Measurements from ENCODE around the gene PATJ. TPM values are rescaled to one million over a fixed set of nuclear protein-coding genes. Genes with fewer than 3 reads are reported as not detected.
"Not testable (repeated sequence)": the region's sequence is repeated elsewhere in the genome, so short reads cannot be mapped to it uniquely, and the experiment has no call there.

PATJ gene
- total RNA-seq, 2 experiments from 2014 or later: 10.8 to 11.3 TPM

DNA sequence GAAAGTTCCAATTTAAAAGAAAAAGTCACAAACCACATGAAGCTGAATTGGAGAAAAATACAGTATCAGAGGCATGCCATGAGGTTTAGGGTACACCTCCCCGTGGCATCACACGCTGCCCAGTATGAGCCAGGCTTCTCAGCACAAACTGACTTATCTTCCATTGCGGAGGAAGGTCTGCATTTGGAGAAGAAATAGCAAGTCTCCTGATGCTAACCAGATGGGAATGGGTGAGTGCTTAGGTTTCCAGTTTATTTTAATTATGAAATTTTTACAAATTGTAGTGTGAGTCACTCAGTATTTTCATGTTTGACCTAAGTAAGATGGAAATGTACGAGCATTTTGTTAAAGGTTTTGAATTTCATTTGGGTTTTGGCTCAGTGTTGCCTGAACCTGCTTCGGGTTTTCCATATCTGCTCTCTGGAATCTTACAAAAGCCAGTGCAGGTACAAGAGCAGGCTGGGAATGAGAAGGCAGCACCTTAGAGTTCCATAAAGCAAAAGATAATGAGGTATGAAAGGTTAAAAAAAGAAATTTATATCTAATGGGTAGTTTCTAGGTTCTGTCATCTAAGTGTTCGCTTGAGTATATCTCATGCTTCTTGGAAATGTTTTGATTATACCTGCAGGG is 213.9 kb downstream of the PATJ start:
- Mint-ChIP-seq H3K4me1 (no peaks in the 10 kb centered on the region), H3K27ac (no peak overlapping the region), H3K9me3 (no peaks in the 10 kb centered on the region), H3K4me3 (no peak overlapping the region), H3K27me3 (no peaks in the 10 kb centered on the region), H3K36me3 (ENCODE audit: low read depth) (no peaks in the 10 kb centered on the region)
- ChIA-PET CTCF (no interaction called here), POLR2A (no interaction called here)
- no peak for DNase-seq

- ChIA-PET POLR2A (no interaction called here), CTCF (no interaction called here)
- DNase-seq: no peak
- Mint-ChIP-seq H3K27ac (no peak overlapping the region), H3K27me3 (no peaks in the 10 kb centered on the region), H3K36me3 (ENCODE audit: low read depth) (no peaks in the 10 kb centered on the region), H3K9me3 (no peaks in the 10 kb centered on the region), H3K4me1 (no peaks in the 10 kb centered on the region), H3K4me3 (no peak overlapping the region)
These were observed 214.5 kb downstream of the PATJ start for GRCh38 chr1:61956784-61957183.

DNA sequence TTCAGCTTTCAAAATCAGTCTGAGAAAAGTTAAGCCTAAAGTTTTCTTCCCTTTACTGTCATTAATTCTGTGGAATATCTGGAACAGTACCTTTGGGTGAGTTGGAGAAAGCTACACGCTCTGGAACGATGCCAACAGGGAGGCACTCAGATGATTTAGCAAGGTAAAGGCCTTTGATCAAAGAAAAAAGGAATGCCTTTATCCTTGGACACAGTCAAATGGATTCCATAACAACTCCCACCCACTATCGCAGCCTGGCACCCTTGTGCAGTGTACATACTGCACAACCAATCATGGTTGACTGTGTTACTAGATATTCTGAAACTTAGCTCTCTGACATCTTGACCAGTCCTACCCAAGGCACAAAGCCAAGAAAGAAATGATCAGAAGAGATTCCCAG is 218.7 kb downstream of the PATJ start:
- no peaks in the 10 kb centered on the region for H3K27me3 Mint-ChIP-seq
- no peak for DNase-seq
- no peak overlapping the region for H3K27ac Mint-ChIP-seq
- no peaks in the 10 kb centered on the region for H3K36me3 Mint-ChIP-seq (ENCODE audit: low read depth)
- ChIA-PET POLR2A (no interaction called here), CTCF (interaction anchor here (0.7 kb wide), 1 partner anchor 54 kb away, joined by 3 read pairs; no protein-coding TSS in a partner anchor)
- H3K9me3 Mint-ChIP-seq: no peaks in the 10 kb centered on the region
- H3K4me1 Mint-ChIP-seq: no peaks in the 10 kb centered on the region
- no peak overlapping the region for H3K4me3 Mint-ChIP-seq

DNA sequence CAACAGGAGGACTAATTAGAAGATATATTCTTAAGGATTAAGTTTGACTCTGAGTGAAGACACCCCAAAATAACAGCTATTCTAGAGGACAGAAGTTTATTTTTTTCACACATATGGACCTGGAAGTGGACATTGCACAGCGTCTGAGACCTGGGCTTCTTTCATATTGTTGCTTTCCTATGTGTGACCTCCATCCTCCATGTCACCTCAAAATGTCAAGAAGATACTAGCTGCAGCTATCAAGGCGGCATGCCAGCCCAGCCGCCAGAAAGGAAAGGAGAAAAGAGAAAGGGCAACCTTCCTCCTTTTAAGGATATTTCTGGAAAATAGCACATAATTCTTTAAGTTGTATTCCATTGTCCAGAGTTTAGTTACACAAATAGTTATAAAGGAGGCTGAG is 220.4 kb downstream of the PATJ start:
- H3K36me3 Mint-ChIP-seq (ENCODE audit: low read depth): no peaks in the 10 kb centered on the region
- ChIA-PET POLR2A (no interaction called here), CTCF (no interaction called here)
- no peak overlapping the region for H3K4me3 Mint-ChIP-seq
- no peak overlapping the region for H3K27ac Mint-ChIP-seq
- no peaks in the 10 kb centered on the region for H3K4me1 Mint-ChIP-seq
- DNase-seq: no peak
- H3K27me3 Mint-ChIP-seq: no peaks in the 10 kb centered on the region
- H3K9me3 Mint-ChIP-seq: no peaks in the 10 kb centered on the region

DNA sequence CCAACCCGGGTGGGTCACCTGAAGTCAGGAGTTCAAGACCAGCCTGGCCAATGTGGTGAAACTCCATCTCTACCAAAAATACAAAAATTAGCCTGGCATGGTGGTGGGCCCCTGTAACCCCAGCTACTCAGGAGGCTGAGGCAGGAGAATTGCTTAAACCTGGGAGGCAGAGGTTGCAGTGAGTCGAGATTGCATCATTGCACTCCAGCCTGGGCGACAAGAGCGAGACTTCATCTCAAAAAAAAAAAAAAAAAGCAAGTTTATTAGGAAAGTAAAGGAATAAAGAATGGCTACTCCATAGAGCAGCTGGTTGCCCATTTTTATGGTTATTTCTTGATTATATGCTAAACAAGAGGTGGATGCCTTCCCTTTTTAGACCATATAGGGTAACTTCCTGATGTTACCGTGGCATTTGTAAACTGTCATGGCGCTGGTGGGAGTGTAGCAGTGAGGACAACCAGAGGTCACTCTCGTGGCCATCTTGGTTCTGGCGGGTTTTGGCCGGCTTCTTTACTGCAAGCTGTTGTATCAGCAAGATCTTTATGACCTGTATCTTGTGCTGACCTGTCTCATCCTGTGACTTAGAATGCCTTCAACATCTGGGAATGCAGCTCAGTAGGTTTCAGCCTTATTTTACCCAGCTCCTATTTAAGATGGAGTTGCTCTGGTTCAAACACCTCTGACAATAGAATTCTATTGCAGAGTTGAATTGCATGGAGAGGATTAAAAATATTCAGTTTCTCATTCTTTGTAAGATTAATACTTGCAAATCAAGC is 224.4 kb downstream of the PATJ start:
- H3K27ac Mint-ChIP-seq; H3K27me3 Mint-ChIP-seq; DNase-seq; H3K36me3 Mint-ChIP-seq (ENCODE audit: low read depth); H3K4me1 Mint-ChIP-seq; H3K4me3 Mint-ChIP-seq; POLR2A ChIA-PET; H3K9me3 Mint-ChIP-seq: not testable (repeated sequence)
- CTCF ChIA-PET: interaction anchor here (0.6 kb wide), 1 partner anchor 38 kb away, joined by 3 read pairs; no protein-coding TSS in a partner anchor

DNA sequence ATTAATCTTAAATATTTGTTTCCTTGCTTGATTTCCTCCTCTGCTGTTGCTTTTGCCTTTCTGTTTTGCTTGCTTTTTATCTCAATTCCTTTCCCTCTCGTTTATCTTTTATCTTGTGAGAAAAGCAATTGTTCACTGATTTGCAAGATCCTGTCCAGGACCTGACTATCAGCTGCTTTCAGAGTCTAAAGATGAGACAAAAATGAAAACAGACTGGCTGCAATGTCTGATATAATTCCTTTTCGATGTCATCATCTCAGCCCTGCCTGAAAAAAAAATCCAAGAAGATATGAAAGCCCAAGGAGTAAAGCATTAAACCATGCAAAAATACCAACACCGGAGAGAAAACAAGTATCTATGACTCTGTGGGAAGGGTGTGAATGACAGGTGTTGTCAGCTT is 225.5 kb downstream of the PATJ start:
- H3K36me3 Mint-ChIP-seq (ENCODE audit: low read depth): no peaks in the 10 kb centered on the region
- no peaks in the 10 kb centered on the region for H3K27me3 Mint-ChIP-seq
- H3K9me3 Mint-ChIP-seq: no peaks in the 10 kb centered on the region
- CTCF ChIA-PET: interaction anchor here (0.7 kb wide), 1 partner anchor 11 kb away, joined by 3 read pairs; no protein-coding TSS in a partner anchor
- POLR2A ChIA-PET: no interaction called here
- no peak overlapping the region for H3K4me3 Mint-ChIP-seq
- no peak for DNase-seq
- H3K4me1 Mint-ChIP-seq: no peaks in the 10 kb centered on the region
- H3K27ac Mint-ChIP-seq: no peak overlapping the region

GRCh38 chr1:61968869-61969268 is 226.6 kb downstream of the PATJ start:
- H3K4me1 Mint-ChIP-seq: no peaks in the 10 kb centered on the region
- H3K4me3 Mint-ChIP-seq: no peak overlapping the region
- no peak for DNase-seq
- ChIA-PET POLR2A (no interaction called here), CTCF (no interaction called here)
- no peaks in the 10 kb centered on the region for H3K9me3 Mint-ChIP-seq
- no peaks in the 10 kb centered on the region for H3K27me3 Mint-ChIP-seq
- H3K36me3 Mint-ChIP-seq (ENCODE audit: low read depth): no peaks in the 10 kb centered on the region
- H3K27ac Mint-ChIP-seq: no peak overlapping the region

- ChIA-PET POLR2A (no interaction called here), CTCF (no interaction called here)
- H3K27me3 Mint-ChIP-seq: no peaks in the 10 kb centered on the region
- no peak overlapping the region for H3K4me3 Mint-ChIP-seq
- no peak for DNase-seq
- H3K27ac Mint-ChIP-seq: no peak overlapping the region
- H3K4me1 Mint-ChIP-seq: no peaks in the 10 kb centered on the region
- no peaks in the 10 kb centered on the region for H3K9me3 Mint-ChIP-seq
- H3K36me3 Mint-ChIP-seq (ENCODE audit: low read depth): no peaks in the 10 kb centered on the region
These were observed 231.0 kb downstream of the PATJ start for GRCh38 chr1:61973100-61973837.

GRCh38 chr1:61975638-61976037 is 233.4 kb downstream of the PATJ start:
- Mint-ChIP-seq H3K4me3 (no peak overlapping the region), H3K4me1 (no peaks in the 10 kb centered on the region), H3K27me3 (no peaks in the 10 kb centered on the region), H3K9me3 (no peaks in the 10 kb centered on the region), H3K36me3 (ENCODE audit: low read depth) (no peaks in the 10 kb centered on the region), H3K27ac (no peak overlapping the region)
- no peak for DNase-seq
- ChIA-PET CTCF (no interaction called here), POLR2A (no interaction called here)

GRCh38 chr1:61976566-61976965 is 234.3 kb downstream of the PATJ start:
- Mint-ChIP-seq H3K27me3 (no peaks in the 10 kb centered on the region), H3K9me3 (no peaks in the 10 kb centered on the region), H3K27ac (no peak overlapping the region), H3K4me3 (no peak overlapping the region), H3K4me1 (no peaks in the 10 kb centered on the region), H3K36me3 (ENCODE audit: low read depth) (no peaks in the 10 kb centered on the region)
- ChIA-PET POLR2A (no interaction called here), CTCF (no interaction called here)
- DNase-seq: no peak

DNA sequence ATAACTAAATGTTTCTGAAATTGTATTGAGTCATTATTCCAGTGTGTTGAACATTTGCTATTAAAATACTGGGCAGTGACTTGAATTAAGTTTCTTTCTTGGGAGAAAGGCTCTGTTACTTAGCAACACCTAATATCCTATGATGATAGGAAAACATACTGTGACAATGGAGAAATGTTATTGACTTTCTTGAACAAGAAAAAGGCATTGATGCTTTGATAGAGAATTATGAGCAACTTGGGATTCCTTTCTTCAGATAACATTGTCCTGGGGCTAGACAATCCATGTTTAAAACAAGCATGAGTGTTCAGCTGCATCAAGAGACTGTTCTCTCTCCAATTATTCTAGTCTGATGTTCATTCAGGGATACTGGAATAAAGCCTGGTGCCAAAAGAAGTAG is 236.5 kb downstream of the PATJ start:
- H3K4me1 Mint-ChIP-seq: no peaks in the 10 kb centered on the region
- DNase-seq: no peak
- H3K27ac Mint-ChIP-seq: no peak overlapping the region

DNA sequence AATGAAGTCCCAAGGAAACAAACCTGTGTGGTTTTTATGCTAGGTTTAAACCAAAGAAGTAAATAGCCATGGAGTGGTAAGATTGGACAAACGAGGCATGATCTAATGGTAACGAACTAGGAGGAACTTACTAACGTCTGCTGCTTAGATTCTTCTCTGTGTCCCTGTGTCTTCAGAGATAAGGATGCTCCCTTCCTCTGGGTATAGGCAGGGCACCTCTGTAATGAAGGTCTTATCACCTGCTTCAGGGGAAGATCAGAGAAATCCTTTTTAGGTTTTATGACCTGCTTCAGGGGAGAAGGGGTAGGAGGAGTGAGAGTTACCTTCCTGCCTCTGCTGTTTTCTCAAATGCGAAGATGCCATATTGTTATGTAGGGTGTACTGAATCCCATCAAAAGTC is 237.4 kb downstream of the PATJ start:
- Mint-ChIP-seq H3K9me3 (no peaks in the 10 kb centered on the region), H3K4me1 (no peaks in the 10 kb centered on the region), H3K27ac (no peak overlapping the region), H3K4me3 (no peak overlapping the region), H3K36me3 (ENCODE audit: low read depth) (no peaks in the 10 kb centered on the region), H3K27me3 (no peaks in the 10 kb centered on the region)
- DNase-seq: no peak
- CTCF ChIA-PET: no interaction called here
- POLR2A ChIA-PET: no interaction called here

More for the DNA sequence above, 236.5 kb downstream of the PATJ start:
- Mint-ChIP-seq H3K9me3 (no peaks in the 10 kb centered on the region), H3K36me3 (ENCODE audit: low read depth) (no peaks in the 10 kb centered on the region), H3K4me3 (no peak overlapping the region), H3K27me3 (no peaks in the 10 kb centered on the region)
- ChIA-PET CTCF (interaction anchor here (0.5 kb wide), 1 partner anchor 11 kb away, joined by 3 read pairs; no protein-coding TSS in a partner anchor), POLR2A (no interaction called here)

- Mint-ChIP-seq H3K9me3 (no peaks in the 10 kb centered on the region), H3K36me3 (ENCODE audit: low read depth) (no peaks in the 10 kb centered on the region), H3K4me3 (no peak overlapping the region), H3K27ac (no peak overlapping the region), H3K27me3 (no peaks in the 10 kb centered on the region), H3K4me1 (no peaks in the 10 kb centered on the region)
- DNase-seq: no peak
- ChIA-PET POLR2A (no interaction called here), CTCF (no interaction called here)
These were observed 238.3 kb downstream of the PATJ start for GRCh38 chr1:61980561-61980960.
